ENCODE results near the gene PPP1R3E. TPM values are rescaled to one million over a fixed set of nuclear protein-coding genes. Genes with fewer than 3 reads are reported as not detected.

The PPP1R3E gene
- total RNA-seq, 4 donors from 2014 or later, result 12.6 to 14.5 (median 13.9) TPM

GRCh38 chr14:23324993-23325392, 22.3 kb upstream of the PPP1R3E start:
- no peak for DNase-seq
- no peak overlapping the region for H3K4me3 ChIP-seq (replicated peaks in 1 of 3)
- 84 to 89% methylated on average over 7 of the region's 7 CpGs for WGBS, 2 donors
- peaks cover 25 to 26% of the 10 kb centered on the region in 2 donors for H3K36me3 ChIP-seq
- H3K9me3 ChIP-seq, result no peaks in the 10 kb centered on the region
- no peak overlapping the region for H3K27ac ChIP-seq
- H3K27me3 ChIP-seq, result no peaks in the 10 kb centered on the region
- H3K4me1 ChIP-seq, result peaks cover 18 to 22% of the 10 kb centered on the region in 2 donors
- intact Hi-C loops (cut with DNase I), result loop anchor here (10.0 kb wide), 1 partner anchor 140 kb away; the partner anchor contains the start of gene NGDN
- TF ChIP-seq POLR2A (IDR thresholded peaks at IDR 0.05), result no peak
- no peak for TF ChIP-seq CTCF (IDR thresholded peaks at IDR 0.05)

GRCh38 chr14:23324455-23324846, 21.8 kb upstream of the PPP1R3E start:
- intact Hi-C loops (cut with DNase I), result loop anchor here (10.0 kb wide), 1 partner anchor 140 kb away; the partner anchor contains the start of gene NGDN
- H3K27ac ChIP-seq, result no peak overlapping the region
- H3K9me3 ChIP-seq, result no peaks in the 10 kb centered on the region
- peaks cover 25 to 26% of the 10 kb centered on the region in 2 donors for H3K36me3 ChIP-seq
- H3K4me1 ChIP-seq, result peaks cover 18 to 24% of the 10 kb centered on the region in 2 donors
- no peak for DNase-seq
- TF ChIP-seq POLR2A (IDR thresholded peaks at IDR 0.05) (no peak), CTCF (IDR thresholded peaks at IDR 0.05) (no peak)
- no peak overlapping the region for H3K4me3 ChIP-seq (replicated peaks in 1 of 3)
- WGBS, 2 donors, result 89 to 93% methylated on average over 2 of the region's 2 CpGs
- no peaks in the 10 kb centered on the region for H3K27me3 ChIP-seq

GRCh38 chr14:23323838-23324454, 21.3 kb upstream of the PPP1R3E start:
- Histone ChIP-seq H3K4me3 (replicated peaks in 1 of 3) (no peak overlapping the region), H3K4me1 (peaks cover 18 to 24% of the 10 kb centered on the region in 2 donors), H3K27ac (no peak overlapping the region), H3K36me3 (peaks cover 25 to 26% of the 10 kb centered on the region in 2 donors), H3K9me3 (no peaks in the 10 kb centered on the region), H3K27me3 (no peaks in the 10 kb centered on the region)
- 88 to 89% methylated on average over 17 to 18 of the region's 18 CpGs for WGBS, 2 donors
- TF ChIP-seq POLR2A (IDR thresholded peaks at IDR 0.05), result no peak
- TF ChIP-seq CTCF (IDR thresholded peaks at IDR 0.05), result no peak
- no peak for DNase-seq
- intact Hi-C loops (cut with DNase I), result loop anchor here (10.0 kb wide), 1 partner anchor 141 kb away; the partner anchor contains the start of gene NGDN

- intact Hi-C loops (cut with DNase I), result loop anchor here (10.0 kb wide), 1 partner anchor 142 kb away; the partner anchor contains the start of gene NGDN
- peaks cover 18 to 22% of the 10 kb centered on the region in 2 donors for H3K4me1 ChIP-seq
- H3K4me3 ChIP-seq (replicated peaks in 1 of 3), result peak overlapping the region in 2 of 3 donors; percentile 89 to 95
- no peak for DNase-seq
- WGBS, 2 donors, result 51% methylated on average over 10 of the region's 10 CpGs
- TF ChIP-seq POLR2A (IDR thresholded peaks at IDR 0.05) (no peak), CTCF (IDR thresholded peaks at IDR 0.05) (no peak)
- H3K27ac ChIP-seq, result peak overlapping the region in 1 of 3 donors; percentile 93
- peaks cover 25 to 26% of the 10 kb centered on the region in 2 donors for H3K36me3 ChIP-seq
- no peaks in the 10 kb centered on the region for H3K27me3 ChIP-seq
- no peaks in the 10 kb centered on the region for H3K9me3 ChIP-seq
Observed at GRCh38 chr14:23322568-23323517, 20.2 kb upstream of the PPP1R3E start.
